HL-60 (cell line): ENCODE measurements around the gene ROCK2.
A peak's percentile ranks its signal among the peaks of the same experiment; 100 is the strongest.
"Not testable (repeated sequence)": the region's sequence is repeated elsewhere in the genome, so short reads cannot be mapped to it uniquely, and the experiment has no call there.

ENCODE experiments used
- DNase-seq, 2 experiments: peaks; one replicate each; pipeline ENCODE4 v3.0.0-alpha.2; 2010 to 2020; ENCODE audit warnings: low read depth in 1 of 2, low spot score in 1 of 2
- H3K27ac ChIP-seq: fragments of 250-450 bp; sonication (Bioruptor Pico); replicated peaks from 2 replicates; pipeline ENCODE4 v1.5.1; 2020; ENCODE audit warnings: mild to moderate bottlenecking, moderate library complexity
- H3K27me3 ChIP-seq: fragments of 250-450 bp; sonication (Bioruptor Pico); 2 replicates; pipeline ENCODE4 v1.5.1; 2021; ENCODE audit warnings: mild to moderate bottlenecking, moderate library complexity; ENCODE audit not compliant: insufficient read depth, poor library complexity, severe bottlenecking
- H3K4me3 ChIP-seq: replicated peaks from 2 replicates; pipeline ENCODE4 v1.5.1; 2011; ENCODE audit warnings: mild to moderate bottlenecking, control low read depth, low read length; ENCODE audit not compliant: insufficient read depth
- CTCF ChIP-seq: IDR thresholded peaks from one replicate; pipeline ENCODE4 v1.5.1; 2011; ENCODE audit warnings: low read length, control low read depth, inconsistent platforms; ENCODE audit not compliant: insufficient read depth
- GABPA ChIP-seq: IDR thresholded peaks from 2 replicates; pipeline ENCODE4 v1.6.1; 2012; ENCODE audit warnings: low read depth
- POLR2AphosphoS5 ChIP-seq: IDR thresholded peaks from 2 replicates; pipeline ENCODE4 v1.6.1; 2012; ENCODE audit warnings: low read depth
- SPI1 ChIP-seq: IDR thresholded peaks from 2 replicates; pipeline ENCODE4 v1.6.1; 2012; ENCODE audit warnings: low read depth, mild to moderate bottlenecking, borderline replicate concordance
- TF ChIP-seq, protein P1 (sequence below): IDR thresholded peaks from 2 replicates; pipeline ENCODE4 v1.6.1; 2012; ENCODE audit warnings: low read depth; ENCODE audit not compliant: insufficient replicate concordance

Gene ROCK2

GRCh38 chr2:11329776-11330175 lies 14.7 kb downstream of the ROCK2 start:
- TF ChIP-seq, protein P1, sequence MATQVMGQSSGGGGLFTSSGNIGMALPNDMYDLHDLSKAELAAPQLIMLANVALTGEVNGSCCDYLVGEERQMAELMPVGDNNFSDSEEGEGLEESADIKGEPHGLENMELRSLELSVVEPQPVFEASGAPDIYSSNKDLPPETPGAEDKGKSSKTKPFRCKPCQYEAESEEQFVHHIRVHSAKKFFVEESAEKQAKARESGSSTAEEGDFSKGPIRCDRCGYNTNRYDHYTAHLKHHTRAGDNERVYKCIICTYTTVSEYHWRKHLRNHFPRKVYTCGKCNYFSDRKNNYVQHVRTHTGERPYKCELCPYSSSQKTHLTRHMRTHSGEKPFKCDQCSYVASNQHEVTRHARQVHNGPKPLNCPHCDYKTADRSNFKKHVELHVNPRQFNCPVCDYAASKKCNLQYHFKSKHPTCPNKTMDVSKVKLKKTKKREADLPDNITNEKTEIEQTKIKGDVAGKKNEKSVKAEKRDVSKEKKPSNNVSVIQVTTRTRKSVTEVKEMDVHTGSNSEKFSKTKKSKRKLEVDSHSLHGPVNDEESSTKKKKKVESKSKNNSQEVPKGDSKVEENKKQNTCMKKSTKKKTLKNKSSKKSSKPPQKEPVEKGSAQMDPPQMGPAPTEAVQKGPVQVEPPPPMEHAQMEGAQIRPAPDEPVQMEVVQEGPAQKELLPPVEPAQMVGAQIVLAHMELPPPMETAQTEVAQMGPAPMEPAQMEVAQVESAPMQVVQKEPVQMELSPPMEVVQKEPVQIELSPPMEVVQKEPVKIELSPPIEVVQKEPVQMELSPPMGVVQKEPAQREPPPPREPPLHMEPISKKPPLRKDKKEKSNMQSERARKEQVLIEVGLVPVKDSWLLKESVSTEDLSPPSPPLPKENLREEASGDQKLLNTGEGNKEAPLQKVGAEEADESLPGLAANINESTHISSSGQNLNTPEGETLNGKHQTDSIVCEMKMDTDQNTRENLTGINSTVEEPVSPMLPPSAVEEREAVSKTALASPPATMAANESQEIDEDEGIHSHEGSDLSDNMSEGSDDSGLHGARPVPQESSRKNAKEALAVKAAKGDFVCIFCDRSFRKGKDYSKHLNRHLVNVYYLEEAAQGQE = no peak
- TF ChIP-seq POLR2AphosphoS5 (no peak), CTCF (no peak), GABPA (no peak), SPI1 (no peak)

GRCh38 chr2:11328522-11328921 lies 15.9 kb downstream of the ROCK2 start:
- H3K27me3 ChIP-seq, H3K27ac ChIP-seq, H3K4me3 ChIP-seq, DNase-seq: not testable (repeated sequence)

More at GRCh38 chr2:11329776-11330175, 14.7 kb downstream of the ROCK2 start:
- Histone ChIP-seq H3K4me3 (no peak overlapping the region), H3K27me3 (no peaks in the 10 kb centered on the region), H3K27ac (no peak overlapping the region)
- no peak for DNase-seq

GRCh38 chr2:11327871-11328270 lies 16.6 kb downstream of the ROCK2 start:
- Histone ChIP-seq H3K27ac (no peak overlapping the region), H3K4me3 (no peak overlapping the region), H3K27me3 (no peaks in the 10 kb centered on the region)
- no peak for DNase-seq
- TF ChIP-seq CTCF = no peak
- TF ChIP-seq, protein P1 = peak; percentile 36
- no peak for TF ChIP-seq GABPA
- TF ChIP-seq SPI1 = no peak
- no peak for TF ChIP-seq POLR2AphosphoS5

- Histone ChIP-seq H3K27ac (no peak overlapping the region), H3K27me3 (no peaks in the 10 kb centered on the region), H3K4me3 (no peak overlapping the region)
- TF ChIP-seq GABPA (no peak), SPI1 (no peak), POLR2AphosphoS5 (no peak), CTCF (no peak)
- TF ChIP-seq, protein P1 = no peak
- DNase-seq = no peak
Measured at GRCh38 chr2:11326677-11327211, 17.7 kb downstream of the ROCK2 start.
